Endothelial cell of umbilical vein (primary cell): ENCODE measurements around the gene PLA2G2D.

Experiments used
- CTCF ChIP-seq, 2 donors: IDR thresholded peaks; 1 replicate in 1 of 2; 2 replicates in 1 of 2; pipeline ENCODE4 v1.5.1; 2011; ENCODE audit warnings: low read length in 2 of 2, mild to moderate bottlenecking in 2 of 2, moderate library complexity in 2 of 2, control low read depth in 1 of 2, inconsistent platforms in 1 of 2, low read depth in 1 of 2; ENCODE audit not compliant: insufficient read depth in 1 of 2; ENCODE audit errors: extremely low read depth in 1 of 2
- EZH2 ChIP-seq: IDR thresholded peaks from 2 replicates; pipeline ENCODE4 v1.6.1; 2012; ENCODE audit warnings: borderline replicate concordance, low read depth, mild to moderate bottlenecking, moderate library complexity, low read length, inconsistent platforms; ENCODE audit not compliant: severe bottlenecking

- no peak for TF ChIP-seq CTCF (IDR thresholded peaks at IDR 0.05; ENCODE audit: extremely low read depth in 1 of 2, insufficient read depth in 1 of 2, low read depth in 1 of 2, low read length in 2 of 2)
- TF ChIP-seq EZH2, result no peak
Observed at GRCh38 chr1:20126041-20126805, 6.9 kb upstream of the PLA2G2D start.
